WTC11 (cell line): ENCODE data around the gene PRKAR2A. TPM values are rescaled to one million over a fixed set of nuclear protein-coding genes. Genes with fewer than 3 reads are reported as not detected.

Experiments used
- ATAC-seq: fragments of 200-7000 bp; cut with Tn5 transposase; 2 replicates; pipeline ENCODE4 v1.10.0; 2021; ENCODE audit warnings: mild to moderate bottlenecking, moderate library complexity
- CTCF ChIA-PET: fragments of 300-600 bp; sonication (Branson Sonifier 250); formaldehyde crosslinking; loops from one replicate; lab custom pipeline; 2021; ENCODE audit warnings: antibody characterized with exemption; lab: Charles Lee
- POLR2A ChIA-PET: fragments of 350-600 bp; sonication (Branson Sonifier 250); formaldehyde crosslinking; loops from one replicate; lab custom pipeline; 2021; ENCODE audit warnings: antibody characterized with exemption; lab: Charles Lee
- DNase-seq: peaks from one replicate; pipeline ENCODE4 v3.0.0; 2021; ENCODE audit warnings: low spot score
- H3K27ac Mint-ChIP-seq: 2 replicates; pipeline ENCODE4 v1.8.0; 2021; ENCODE audit warnings: mixed read lengths
- H3K27me3 Mint-ChIP-seq: 2 replicates; pipeline ENCODE4 v1.8.0; 2021; ENCODE audit warnings: low read depth, mild to moderate bottlenecking, moderate library complexity, mixed read lengths
- H3K36me3 Mint-ChIP-seq: 2 replicates; pipeline ENCODE4 v1.8.0; 2021; ENCODE audit warnings: mixed read lengths
- H3K4me1 Mint-ChIP-seq: 2 replicates; pipeline ENCODE4 v1.8.0; 2022; ENCODE audit warnings: mixed read lengths
- H3K4me3 Mint-ChIP-seq: 2 replicates; pipeline ENCODE4 v1.8.0; 2021; ENCODE audit warnings: mild to moderate bottlenecking, moderate library complexity, mixed read lengths
- H3K9me3 Mint-ChIP-seq: 2 replicates; pipeline ENCODE4 v1.8.0; 2021; ENCODE audit warnings: mixed read lengths
- NFYB ChIP-seq: sonication (generic); formaldehyde crosslinking; conservative IDR thresholded peaks from 2 replicates; pipeline ENCODE4 v1.8.0; 2022; ENCODE audit warnings: low read depth, missing genetic modification reagents
- SOX15 ChIP-seq: fragments of 250-450 bp; sonication (Bioruptor Pico); IDR thresholded peaks from 2 replicates; pipeline ENCODE4 v1.9.0; 2021; ENCODE audit warnings: mild to moderate bottlenecking
- TEAD4 ChIP-seq: sonication (generic); formaldehyde crosslinking; IDR thresholded peaks from 2 replicates; pipeline ENCODE4 v1.8.0; 2022; ENCODE audit warnings: mild to moderate bottlenecking, missing genetic modification reagents
- ZBTB21 ChIP-seq: sonication (generic); formaldehyde crosslinking; IDR thresholded peaks from 2 replicates; pipeline ENCODE4 v1.8.1; 2023; ENCODE audit warnings: mild to moderate bottlenecking, missing genetic modification reagents, borderline replicate concordance
- ZNF423 ChIP-seq: fragments of 250-450 bp; sonication (Bioruptor Pico); IDR thresholded peaks from 2 replicates; pipeline ENCODE4 v2.1.2; 2022; ENCODE audit warnings: mild to moderate bottlenecking, moderate library complexity
- total RNA-seq: library from RNA; stranded (reverse); gene quantifications from 3 replicates; pipeline ENCODE4 v1.2.3, GENCODE V29; 2021
- TF ChIP-seq, protein P1 (sequence below): fragments of 250-450 bp; sonication (Bioruptor Pico); IDR thresholded peaks from 2 replicates; pipeline ENCODE4 v1.9.0; 2021; ENCODE audit warnings: mild to moderate bottlenecking, borderline replicate concordance
- TF ChIP-seq, protein P2 (sequence below): fragments of 250-450 bp; sonication (Bioruptor Pico); IDR thresholded peaks from 2 replicates; pipeline ENCODE4 v2.1.2; 2022; ENCODE audit warnings: mild to moderate bottlenecking, moderate library complexity
- TF ChIP-seq, protein P3 (sequence below): sonication (generic); formaldehyde crosslinking; IDR thresholded peaks from 2 replicates; pipeline ENCODE4 v1.8.0; 2023; ENCODE audit warnings: mild to moderate bottlenecking, missing genetic modification reagents
- TF ChIP-seq, protein P4 (sequence below): sonication (generic); formaldehyde crosslinking; IDR thresholded peaks from 2 replicates; pipeline ENCODE4 v1.8.1; 2023; ENCODE audit warnings: mild to moderate bottlenecking, missing genetic modification reagents, borderline replicate concordance
- TF ChIP-seq, protein P5 (sequence below): fragments of 250-450 bp; sonication (Bioruptor Pico); IDR thresholded peaks from 2 replicates; pipeline ENCODE4 v1.9.0; 2021; ENCODE audit warnings: mild to moderate bottlenecking
- TF ChIP-seq, protein P6 (sequence below): sonication (generic); formaldehyde crosslinking; IDR thresholded peaks from 2 replicates; pipeline ENCODE4 v1.8.0; 2022; ENCODE audit warnings: mild to moderate bottlenecking, missing genetic modification reagents
- TF ChIP-seq, protein P7 (sequence below): sonication (generic); formaldehyde crosslinking; IDR thresholded peaks from 2 replicates; pipeline ENCODE4 v1.8.0; 2022; ENCODE audit warnings: mild to moderate bottlenecking, missing genetic modification reagents

Gene PRKAR2A
- total RNA-seq, 1 experiment from 2014 or later = 57.2 TPM

DNA sequence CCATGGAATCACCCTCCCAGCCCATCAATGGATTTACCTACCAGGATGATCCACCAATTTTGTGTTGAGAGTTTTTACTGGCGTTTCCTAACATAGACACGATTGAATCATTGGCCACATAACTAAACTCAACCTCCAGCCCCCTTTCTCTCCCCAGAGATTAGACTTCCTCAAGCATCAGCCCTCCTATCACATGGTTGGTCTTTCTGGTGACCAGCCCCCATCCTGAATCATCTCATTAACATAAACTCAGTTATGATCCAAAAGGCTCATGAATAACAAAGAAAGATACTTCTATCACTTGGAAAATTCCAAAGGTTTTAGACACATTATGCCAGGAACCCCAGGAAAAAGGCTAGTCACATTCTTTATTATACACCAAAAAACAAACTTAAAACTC is 21.2 kb downstream of the PRKAR2A start:
- H3K4me1 Mint-ChIP-seq = 0 out of 2 replicates have a peak, but pooled peaks cover 4% of the 10 kb centered on the region
- no peak for ATAC-seq
- CTCF ChIA-PET = no interaction called here
- no peak for DNase-seq
- no peak overlapping the region for H3K27ac Mint-ChIP-seq
- no peaks in the 10 kb centered on the region for H3K9me3 Mint-ChIP-seq
- POLR2A ChIA-PET = no interaction called here
- TF ChIP-seq, protein P1, sequence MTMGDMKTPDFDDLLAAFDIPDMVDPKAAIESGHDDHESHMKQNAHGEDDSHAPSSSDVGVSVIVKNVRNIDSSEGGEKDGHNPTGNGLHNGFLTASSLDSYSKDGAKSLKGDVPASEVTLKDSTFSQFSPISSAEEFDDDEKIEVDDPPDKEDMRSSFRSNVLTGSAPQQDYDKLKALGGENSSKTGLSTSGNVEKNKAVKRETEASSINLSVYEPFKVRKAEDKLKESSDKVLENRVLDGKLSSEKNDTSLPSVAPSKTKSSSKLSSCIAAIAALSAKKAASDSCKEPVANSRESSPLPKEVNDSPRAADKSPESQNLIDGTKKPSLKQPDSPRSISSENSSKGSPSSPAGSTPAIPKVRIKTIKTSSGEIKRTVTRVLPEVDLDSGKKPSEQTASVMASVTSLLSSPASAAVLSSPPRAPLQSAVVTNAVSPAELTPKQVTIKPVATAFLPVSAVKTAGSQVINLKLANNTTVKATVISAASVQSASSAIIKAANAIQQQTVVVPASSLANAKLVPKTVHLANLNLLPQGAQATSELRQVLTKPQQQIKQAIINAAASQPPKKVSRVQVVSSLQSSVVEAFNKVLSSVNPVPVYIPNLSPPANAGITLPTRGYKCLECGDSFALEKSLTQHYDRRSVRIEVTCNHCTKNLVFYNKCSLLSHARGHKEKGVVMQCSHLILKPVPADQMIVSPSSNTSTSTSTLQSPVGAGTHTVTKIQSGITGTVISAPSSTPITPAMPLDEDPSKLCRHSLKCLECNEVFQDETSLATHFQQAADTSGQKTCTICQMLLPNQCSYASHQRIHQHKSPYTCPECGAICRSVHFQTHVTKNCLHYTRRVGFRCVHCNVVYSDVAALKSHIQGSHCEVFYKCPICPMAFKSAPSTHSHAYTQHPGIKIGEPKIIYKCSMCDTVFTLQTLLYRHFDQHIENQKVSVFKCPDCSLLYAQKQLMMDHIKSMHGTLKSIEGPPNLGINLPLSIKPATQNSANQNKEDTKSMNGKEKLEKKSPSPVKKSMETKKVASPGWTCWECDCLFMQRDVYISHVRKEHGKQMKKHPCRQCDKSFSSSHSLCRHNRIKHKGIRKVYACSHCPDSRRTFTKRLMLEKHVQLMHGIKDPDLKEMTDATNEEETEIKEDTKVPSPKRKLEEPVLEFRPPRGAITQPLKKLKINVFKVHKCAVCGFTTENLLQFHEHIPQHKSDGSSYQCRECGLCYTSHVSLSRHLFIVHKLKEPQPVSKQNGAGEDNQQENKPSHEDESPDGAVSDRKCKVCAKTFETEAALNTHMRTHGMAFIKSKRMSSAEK (CRISPR knock-in tag) = no peak
- TF ChIP-seq SOX15 (CRISPR knock-in tag) = no peak
- TF ChIP-seq, protein P2, sequence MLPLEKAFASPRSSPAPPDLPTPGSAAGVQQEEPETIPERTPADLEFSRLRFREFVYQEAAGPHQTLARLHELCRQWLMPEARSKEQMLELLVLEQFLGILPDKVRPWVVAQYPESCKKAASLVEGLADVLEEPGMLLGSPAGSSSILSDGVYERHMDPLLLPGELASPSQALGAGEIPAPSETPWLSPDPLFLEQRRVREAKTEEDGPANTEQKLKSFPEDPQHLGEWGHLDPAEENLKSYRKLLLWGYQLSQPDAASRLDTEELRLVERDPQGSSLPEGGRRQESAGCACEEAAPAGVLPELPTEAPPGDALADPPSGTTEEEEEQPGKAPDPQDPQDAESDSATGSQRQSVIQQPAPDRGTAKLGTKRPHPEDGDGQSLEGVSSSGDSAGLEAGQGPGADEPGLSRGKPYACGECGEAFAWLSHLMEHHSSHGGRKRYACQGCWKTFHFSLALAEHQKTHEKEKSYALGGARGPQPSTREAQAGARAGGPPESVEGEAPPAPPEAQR = no peak
- TF ChIP-seq, protein P3, sequence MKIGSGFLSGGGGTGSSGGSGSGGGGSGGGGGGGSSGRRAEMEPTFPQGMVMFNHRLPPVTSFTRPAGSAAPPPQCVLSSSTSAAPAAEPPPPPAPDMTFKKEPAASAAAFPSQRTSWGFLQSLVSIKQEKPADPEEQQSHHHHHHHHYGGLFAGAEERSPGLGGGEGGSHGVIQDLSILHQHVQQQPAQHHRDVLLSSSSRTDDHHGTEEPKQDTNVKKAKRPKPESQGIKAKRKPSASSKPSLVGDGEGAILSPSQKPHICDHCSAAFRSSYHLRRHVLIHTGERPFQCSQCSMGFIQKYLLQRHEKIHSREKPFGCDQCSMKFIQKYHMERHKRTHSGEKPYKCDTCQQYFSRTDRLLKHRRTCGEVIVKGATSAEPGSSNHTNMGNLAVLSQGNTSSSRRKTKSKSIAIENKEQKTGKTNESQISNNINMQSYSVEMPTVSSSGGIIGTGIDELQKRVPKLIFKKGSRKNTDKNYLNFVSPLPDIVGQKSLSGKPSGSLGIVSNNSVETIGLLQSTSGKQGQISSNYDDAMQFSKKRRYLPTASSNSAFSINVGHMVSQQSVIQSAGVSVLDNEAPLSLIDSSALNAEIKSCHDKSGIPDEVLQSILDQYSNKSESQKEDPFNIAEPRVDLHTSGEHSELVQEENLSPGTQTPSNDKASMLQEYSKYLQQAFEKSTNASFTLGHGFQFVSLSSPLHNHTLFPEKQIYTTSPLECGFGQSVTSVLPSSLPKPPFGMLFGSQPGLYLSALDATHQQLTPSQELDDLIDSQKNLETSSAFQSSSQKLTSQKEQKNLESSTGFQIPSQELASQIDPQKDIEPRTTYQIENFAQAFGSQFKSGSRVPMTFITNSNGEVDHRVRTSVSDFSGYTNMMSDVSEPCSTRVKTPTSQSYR (CRISPR knock-in tag) = no peak
- TF ChIP-seq, protein P4, sequence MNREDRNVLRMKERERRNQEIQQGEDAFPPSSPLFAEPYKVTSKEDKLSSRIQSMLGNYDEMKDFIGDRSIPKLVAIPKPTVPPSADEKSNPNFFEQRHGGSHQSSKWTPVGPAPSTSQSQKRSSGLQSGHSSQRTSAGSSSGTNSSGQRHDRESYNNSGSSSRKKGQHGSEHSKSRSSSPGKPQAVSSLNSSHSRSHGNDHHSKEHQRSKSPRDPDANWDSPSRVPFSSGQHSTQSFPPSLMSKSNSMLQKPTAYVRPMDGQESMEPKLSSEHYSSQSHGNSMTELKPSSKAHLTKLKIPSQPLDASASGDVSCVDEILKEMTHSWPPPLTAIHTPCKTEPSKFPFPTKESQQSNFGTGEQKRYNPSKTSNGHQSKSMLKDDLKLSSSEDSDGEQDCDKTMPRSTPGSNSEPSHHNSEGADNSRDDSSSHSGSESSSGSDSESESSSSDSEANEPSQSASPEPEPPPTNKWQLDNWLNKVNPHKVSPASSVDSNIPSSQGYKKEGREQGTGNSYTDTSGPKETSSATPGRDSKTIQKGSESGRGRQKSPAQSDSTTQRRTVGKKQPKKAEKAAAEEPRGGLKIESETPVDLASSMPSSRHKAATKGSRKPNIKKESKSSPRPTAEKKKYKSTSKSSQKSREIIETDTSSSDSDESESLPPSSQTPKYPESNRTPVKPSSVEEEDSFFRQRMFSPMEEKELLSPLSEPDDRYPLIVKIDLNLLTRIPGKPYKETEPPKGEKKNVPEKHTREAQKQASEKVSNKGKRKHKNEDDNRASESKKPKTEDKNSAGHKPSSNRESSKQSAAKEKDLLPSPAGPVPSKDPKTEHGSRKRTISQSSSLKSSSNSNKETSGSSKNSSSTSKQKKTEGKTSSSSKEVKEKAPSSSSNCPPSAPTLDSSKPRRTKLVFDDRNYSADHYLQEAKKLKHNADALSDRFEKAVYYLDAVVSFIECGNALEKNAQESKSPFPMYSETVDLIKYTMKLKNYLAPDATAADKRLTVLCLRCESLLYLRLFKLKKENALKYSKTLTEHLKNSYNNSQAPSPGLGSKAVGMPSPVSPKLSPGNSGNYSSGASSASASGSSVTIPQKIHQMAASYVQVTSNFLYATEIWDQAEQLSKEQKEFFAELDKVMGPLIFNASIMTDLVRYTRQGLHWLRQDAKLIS (CRISPR knock-in tag) = no peak
- H3K36me3 Mint-ChIP-seq = no peaks in the 10 kb centered on the region
- no peak overlapping the region for H3K4me3 Mint-ChIP-seq
- H3K27me3 Mint-ChIP-seq = no peaks in the 10 kb centered on the region

DNA sequence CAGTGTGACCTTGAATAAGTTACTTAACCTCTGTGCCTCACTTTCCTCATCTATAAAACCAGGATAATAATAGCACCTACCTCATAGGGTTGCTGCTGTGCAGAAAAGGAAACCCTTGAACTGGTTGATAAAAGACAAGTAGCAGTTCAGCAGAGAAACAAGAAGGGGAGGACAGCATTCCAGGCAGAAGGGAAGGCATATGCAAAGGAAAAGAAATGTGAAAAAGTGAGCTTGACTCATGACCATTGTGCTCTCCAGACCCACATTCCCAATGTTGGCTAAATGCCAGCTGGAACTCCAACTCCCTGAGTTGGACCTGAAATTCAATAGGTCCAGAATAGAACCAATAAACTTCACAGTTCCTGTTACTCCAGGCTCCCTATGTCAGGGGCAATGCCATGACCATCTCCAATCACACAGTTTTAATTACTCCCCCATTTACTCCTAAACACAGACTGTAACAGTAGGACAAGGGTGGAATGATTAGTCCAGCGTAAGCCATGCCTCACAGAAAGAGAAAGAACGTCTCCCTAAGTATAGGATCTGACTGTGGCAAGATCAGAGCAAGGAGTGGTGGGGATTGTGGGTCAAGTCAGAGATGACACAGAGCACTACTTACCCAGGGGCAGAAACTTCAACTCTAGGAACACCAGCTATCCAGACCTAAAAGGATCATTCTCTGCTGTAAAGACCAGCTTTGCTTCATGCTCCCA is 26.9 kb downstream of the PRKAR2A start:
- Mint-ChIP-seq H3K27ac (peak overlapping the region; percentile 33), H3K27me3 (no peaks in the 10 kb centered on the region), H3K4me3 (no peak overlapping the region), H3K36me3 (no peaks in the 10 kb centered on the region), H3K9me3 (no peaks in the 10 kb centered on the region), H3K4me1 (peaks cover 20% of the 10 kb centered on the region)
- ChIA-PET CTCF (interaction anchor here (0.9 kb wide), 1 partner anchor 81 kb away, joined by 3 read pairs; no protein-coding TSS in a partner anchor), POLR2A (no interaction called here)
- DNase-seq (no peak), ATAC-seq (no peak)
- TF ChIP-seq, protein P1 (CRISPR knock-in tag) = no peak
- TF ChIP-seq, protein P5, sequence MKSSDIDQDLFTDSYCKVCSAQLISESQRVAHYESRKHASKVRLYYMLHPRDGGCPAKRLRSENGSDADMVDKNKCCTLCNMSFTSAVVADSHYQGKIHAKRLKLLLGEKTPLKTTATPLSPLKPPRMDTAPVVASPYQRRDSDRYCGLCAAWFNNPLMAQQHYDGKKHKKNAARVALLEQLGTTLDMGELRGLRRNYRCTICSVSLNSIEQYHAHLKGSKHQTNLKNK (CRISPR knock-in tag) = no peak
- TF ChIP-seq ZBTB21 (CRISPR knock-in tag) (no peak), NFYB (CRISPR knock-in tag) (no peak), ZNF423 (no peak), TEAD4 (CRISPR knock-in tag) (no peak)
- TF ChIP-seq, protein P6, sequence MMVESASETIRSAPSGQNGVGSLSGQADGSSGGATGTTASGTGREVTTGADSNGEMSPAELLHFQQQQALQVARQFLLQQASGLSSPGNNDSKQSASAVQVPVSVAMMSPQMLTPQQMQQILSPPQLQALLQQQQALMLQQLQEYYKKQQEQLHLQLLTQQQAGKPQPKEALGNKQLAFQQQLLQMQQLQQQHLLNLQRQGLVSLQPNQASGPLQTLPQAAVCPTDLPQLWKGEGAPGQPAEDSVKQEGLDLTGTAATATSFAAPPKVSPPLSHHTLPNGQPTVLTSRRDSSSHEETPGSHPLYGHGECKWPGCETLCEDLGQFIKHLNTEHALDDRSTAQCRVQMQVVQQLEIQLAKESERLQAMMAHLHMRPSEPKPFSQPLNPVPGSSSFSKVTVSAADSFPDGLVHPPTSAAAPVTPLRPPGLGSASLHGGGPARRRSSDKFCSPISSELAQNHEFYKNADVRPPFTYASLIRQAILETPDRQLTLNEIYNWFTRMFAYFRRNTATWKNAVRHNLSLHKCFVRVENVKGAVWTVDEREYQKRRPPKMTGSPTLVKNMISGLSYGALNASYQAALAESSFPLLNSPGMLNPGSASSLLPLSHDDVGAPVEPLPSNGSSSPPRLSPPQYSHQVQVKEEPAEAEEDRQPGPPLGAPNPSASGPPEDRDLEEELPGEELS (CRISPR knock-in tag) = no peak
- TF ChIP-seq, protein P7, sequence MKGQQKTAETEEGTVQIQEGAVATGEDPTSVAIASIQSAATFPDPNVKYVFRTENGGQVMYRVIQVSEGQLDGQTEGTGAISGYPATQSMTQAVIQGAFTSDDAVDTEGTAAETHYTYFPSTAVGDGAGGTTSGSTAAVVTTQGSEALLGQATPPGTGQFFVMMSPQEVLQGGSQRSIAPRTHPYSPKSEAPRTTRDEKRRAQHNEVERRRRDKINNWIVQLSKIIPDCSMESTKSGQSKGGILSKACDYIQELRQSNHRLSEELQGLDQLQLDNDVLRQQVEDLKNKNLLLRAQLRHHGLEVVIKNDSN (CRISPR knock-in tag) = no peak
